HT1080 (cell line): ENCODE measurements around the gene FAM107B. TPM values are rescaled to one million over a fixed set of nuclear protein-coding genes. Genes with fewer than 3 reads are reported as not detected.

Experiments
- DNase-seq: peaks from one replicate; pipeline ENCODE4 v3.0.0-alpha.2; 2015; ENCODE audit warnings: low read depth
- total RNA-seq: library from RNA; depleted of rRNA; stranded (reverse); fragments of >200 nt; shearing (Covaris generic); gene quantifications from 2 replicates; pipeline ENCODE4 v1.2.3, GENCODE V29; 2014

Gene FAM107B
- total RNA-seq, 1 experiment from 2014 or later = 9.8 TPM

GRCh38 chr10:14779001-14779651 lies 4.4 kb upstream of the FAM107B start:
- DNase-seq = no peak

DNA sequence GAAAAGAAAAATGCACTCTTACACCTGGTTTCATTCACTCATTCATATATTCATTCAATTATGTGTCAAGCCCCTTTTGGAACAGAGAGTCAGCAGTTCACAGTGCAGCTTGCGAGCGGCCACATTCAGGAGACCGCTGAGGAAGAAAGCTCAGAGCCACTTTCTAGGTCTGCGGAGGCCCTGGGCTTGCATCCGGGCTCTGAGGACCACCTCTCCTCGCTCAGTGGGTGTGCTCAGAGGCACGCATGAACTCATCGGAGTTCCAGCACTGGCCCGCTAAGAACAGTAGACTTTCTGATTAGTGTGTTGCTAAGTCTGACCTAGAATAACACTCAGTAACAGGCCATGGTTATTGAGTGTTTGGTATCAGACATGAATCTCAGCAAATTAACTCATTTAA lies 1.8 kb upstream of the FAM107B start:
- no peak for DNase-seq

- no peak for DNase-seq
Observed at GRCh38 chr10:14775656-14776055, 959 bp upstream of the FAM107B start.

- DNase-seq = no peak
Observed at GRCh38 chr10:14774214-14774580, 500 bp downstream of the FAM107B start.

- no peak for DNase-seq
Observed at GRCh38 chr10:14773551-14774213, 1.0 kb downstream of the FAM107B start.

- no peak for DNase-seq
Observed at GRCh38 chr10:14772399-14772798, 2.3 kb downstream of the FAM107B start.

- no peak for DNase-seq
Observed at GRCh38 chr10:14770927-14771326, 3.8 kb downstream of the FAM107B start.

- no peak for DNase-seq
Observed at GRCh38 chr10:14761372-14761771, 13.3 kb downstream of the FAM107B start.

DNA sequence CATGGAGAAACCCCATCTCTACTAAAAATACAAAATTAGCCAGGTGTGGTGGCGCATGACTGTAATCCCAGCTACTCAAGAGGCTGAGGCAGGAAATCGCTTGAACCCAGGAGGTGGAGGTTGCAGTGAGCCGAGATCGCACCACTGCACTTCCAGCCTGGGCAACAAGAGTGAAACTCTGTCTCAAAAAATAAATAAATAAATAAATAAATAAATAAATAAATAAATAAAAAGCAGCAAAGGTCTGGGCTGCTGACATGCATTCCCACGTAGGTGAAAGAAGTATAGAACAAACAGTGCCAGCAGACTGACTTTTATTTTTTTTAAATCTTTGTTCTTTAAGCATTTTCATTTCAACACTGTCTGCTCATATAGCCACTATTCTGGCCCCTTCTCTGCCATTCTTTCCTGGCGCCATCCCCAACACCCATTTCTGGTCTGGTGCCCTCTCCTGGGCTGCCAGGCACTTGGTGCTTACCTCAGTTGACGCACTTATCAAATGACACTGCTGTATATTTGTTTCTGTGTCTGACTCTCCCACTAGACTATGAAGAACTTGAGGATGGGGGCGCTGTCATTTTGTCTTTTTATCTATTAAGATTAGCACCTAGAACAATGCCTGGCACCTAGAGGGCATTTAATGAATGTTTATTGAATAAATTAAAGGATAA lies 15.6 kb downstream of the FAM107B start:
- no peak for DNase-seq

GRCh38 chr10:14758451-14758850 lies 16.2 kb downstream of the FAM107B start:
- no peak for DNase-seq

DNA sequence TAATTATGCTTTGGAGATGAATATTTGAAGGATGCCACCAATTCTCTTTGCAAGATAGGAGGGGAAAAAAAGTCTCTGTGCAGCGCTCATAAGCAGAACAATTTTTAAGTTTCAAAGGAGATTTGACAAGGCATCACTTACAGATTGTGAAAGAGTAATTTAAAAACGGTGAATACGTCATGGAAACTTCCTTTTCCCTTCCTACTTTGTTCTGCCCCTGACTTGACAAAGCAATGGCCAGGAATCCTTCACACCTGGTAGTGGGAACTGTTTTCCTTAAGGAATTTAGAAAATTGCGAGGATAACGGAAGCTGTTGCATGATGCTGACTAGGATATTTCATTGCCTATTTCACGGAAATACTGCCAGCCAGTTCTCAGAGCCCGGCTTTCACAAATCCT lies 16.7 kb downstream of the FAM107B start:
- no peak for DNase-seq

DNA sequence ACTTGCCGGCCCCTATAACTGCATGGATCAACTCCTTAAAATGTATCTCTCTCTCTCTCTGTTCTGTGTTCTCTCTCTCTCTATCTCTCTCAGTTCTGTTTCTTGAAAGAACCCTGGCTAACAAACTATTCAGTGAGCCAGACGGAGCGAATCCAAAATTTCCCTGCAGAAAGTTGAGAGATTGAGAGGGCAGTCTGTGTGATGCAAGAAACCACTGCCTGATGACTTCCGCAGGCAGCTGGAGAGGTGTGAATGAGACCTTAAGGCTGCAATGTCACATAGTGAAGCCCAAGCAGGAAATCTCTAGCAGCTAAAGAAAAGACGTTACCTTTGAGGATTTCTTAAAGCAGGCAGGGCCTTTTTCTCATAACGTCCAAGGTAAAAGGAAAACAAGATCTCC lies 17.3 kb downstream of the FAM107B start:
- DNase-seq = no peak

GRCh38 chr10:14753441-14753840 lies 21.3 kb downstream of the FAM107B start:
- no peak for DNase-seq

GRCh38 chr10:14751921-14752320 lies 22.8 kb downstream of the FAM107B start:
- DNase-seq = no peak

DNA sequence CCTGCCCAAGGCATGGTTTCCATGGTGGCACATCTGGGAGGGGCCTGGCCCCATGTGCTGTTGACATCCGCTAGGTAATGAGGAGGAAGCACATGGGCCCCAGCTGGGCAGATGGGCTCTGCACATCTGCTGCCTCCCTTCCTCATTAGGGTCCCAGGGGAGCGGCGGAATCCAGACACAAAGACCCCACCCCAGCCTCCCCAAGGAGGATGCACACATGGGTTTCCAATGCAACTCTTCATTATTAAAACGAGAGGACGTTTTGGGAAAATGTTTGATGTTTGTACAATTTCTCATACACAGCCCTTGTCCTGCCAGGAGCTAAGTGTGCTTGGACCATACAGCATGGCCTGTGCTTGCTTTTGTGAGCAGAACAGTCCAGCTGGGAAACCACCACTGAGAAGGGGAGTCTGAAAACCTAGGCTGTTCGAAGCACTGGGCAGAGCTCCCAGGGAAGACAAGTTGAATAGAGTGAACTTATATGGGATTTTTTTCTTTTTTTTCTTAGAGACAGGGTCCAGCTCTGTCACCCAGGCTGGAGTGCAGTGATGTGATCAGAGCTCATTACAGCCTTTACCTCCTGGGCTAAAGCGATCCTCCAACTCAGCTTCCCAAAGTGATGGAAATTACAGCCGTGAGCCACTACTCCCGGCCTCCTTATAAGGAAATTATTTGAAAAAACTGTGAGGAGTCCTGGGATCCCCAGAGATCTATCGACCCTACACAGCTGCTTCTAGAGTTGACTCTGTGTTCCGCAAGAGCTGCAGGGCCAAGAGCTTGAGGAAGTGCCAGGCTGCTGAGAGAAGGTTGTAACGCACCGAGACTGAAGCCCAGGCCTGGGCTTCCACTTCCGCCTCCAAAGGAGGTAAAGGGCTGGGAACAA lies 23.4 kb downstream of the FAM107B start:
- no peak for DNase-seq

DNA sequence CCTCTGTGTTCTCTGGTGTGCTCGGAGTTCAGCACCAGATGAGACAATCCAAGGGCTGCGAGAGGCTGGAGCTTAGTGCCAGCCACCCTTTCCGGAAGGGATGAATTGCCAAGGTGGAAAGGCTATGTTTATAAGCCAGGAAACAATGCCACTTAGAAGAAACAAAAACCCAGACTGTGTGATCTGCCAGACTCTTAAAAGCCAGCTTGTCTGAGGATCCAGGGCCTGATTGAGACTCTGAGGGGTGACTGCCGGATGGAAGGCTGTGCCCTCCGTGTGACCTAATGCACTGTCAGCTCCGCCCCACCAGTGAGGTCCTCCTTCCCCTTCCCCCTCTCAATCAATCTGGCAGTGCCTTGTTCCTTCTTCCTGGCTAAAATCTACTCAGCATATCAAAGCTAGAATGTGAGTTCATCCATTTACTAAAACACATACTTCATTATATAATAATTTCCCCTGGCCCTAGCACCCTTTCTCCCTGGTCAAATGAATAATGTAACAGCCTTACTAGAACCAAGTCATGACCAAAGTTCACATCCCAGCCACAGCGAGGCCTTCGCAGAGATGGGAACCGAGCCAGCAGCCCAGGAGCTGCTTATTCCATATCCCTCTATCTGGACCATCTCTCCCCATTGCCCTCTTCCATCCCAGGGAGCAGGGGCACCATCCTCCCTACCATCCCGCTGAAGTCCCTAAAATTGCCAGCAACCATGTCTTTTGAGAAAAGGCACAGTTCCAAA lies 25.5 kb downstream of the FAM107B start:
- DNase-seq = no peak

GRCh38 chr10:14748441-14748840 lies 26.3 kb downstream of the FAM107B start:
- no peak for DNase-seq

- DNase-seq = no peak
Observed at GRCh38 chr10:14742815-14743214, 31.9 kb downstream of the FAM107B start.

GRCh38 chr10:14742382-14742781 lies 32.3 kb downstream of the FAM107B start:
- DNase-seq = no peak

DNA sequence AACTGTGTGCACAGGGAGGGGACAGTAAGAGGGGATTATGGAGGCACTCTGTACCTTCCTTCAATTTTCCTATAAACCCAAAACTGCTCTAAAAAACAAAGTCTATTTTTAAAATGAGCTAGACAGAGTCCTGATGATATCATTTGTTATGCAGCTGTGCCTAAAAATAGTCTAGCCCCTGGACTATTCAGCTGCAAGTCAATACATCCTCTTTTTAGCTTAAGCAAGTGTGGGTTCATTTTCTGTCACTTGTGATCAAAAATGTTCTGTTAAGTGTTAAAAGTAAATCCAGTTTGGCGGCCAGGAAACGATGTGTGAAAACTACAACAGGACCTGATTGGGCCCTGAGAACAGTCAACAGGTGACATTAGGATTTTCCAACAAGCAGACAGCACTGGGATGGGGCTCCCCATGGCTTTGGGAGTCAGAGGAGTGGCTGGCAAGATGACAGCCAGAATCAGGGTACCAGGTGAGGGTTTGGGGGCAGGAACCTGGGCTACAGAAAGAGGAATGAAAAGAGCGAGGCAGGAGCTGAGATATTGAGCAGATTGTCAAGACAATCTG lies 33.9 kb downstream of the FAM107B start:
- DNase-seq = no peak
